Measurements from ENCODE around the gene ARMH1.

ARMH1 gene

DNA sequence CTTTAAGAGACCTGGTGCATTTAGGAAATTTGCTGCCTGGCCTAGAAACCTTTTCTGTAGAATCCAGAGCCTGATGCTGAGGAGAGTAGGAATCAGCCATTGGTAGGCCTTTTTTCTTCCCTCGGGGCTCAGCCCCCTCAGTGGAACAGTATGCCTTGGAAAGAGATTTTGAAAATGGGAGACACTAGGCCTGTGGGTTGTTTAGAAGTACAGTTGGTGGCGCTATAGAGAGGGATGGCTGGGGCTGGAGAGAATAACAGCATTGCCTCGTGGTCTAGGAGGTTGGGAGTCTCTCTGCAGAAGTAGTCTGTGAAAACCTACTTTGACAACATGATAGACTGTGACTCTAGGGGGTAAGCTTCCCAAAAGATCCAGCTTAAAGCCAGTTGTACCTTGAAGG is 73.4 kb downstream of the ARMH1 start:
- TF ChIP-seq EZH2phosphoT487 (IDR thresholded peaks at IDR 0.05; ENCODE audit: borderline replicate concordance) (no peak), CTCF (conservative IDR thresholded peaks at IDR 0.05; ENCODE audit: low read length) (peak; percentile 48)
- Histone ChIP-seq H3K79me2 (ENCODE audit: insufficient read depth, low read length) (peaks cover 57% of the 10 kb centered on the region), H2AFZ (ENCODE audit: low read length) (no peak overlapping the region), H3K9me3 (ENCODE audit: insufficient read depth, low read depth, low read length) (no peaks in the 10 kb centered on the region), H3F3A (ENCODE audit: low read depth) (no peaks in the 10 kb centered on the region), H3K9ac (ENCODE audit: low read depth, low read length, poor library complexity, severe bottlenecking) (peak overlapping the region; percentile 1), H3K4me3 (ENCODE audit: low read length, poor library complexity, severe bottlenecking) (no peak overlapping the region), H4K20me1 (ENCODE audit: insufficient read depth, low read length, poor library complexity, severe bottlenecking) (peaks cover 12% of the 10 kb centered on the region), H3K36me3 (ENCODE audit: insufficient read depth, low read length) (peaks cover 53% of the 10 kb centered on the region), H3K27me3 (ENCODE audit: insufficient read depth, low read length, poor library complexity, severe bottlenecking) (no peaks in the 10 kb centered on the region), H3K4me2 (ENCODE audit: low read depth, low read length, poor library complexity, severe bottlenecking) (no peak overlapping the region), H3K4me1 (ENCODE audit: insufficient read depth, low read length, poor library complexity, severe bottlenecking) (peaks cover 19% of the 10 kb centered on the region), H3K9me2 (replicated peaks; ENCODE audit: low read depth, low read length) (no peaks in the 10 kb centered on the region)

- H3K4me3 ChIP-seq (ENCODE audit: low read length, poor library complexity, severe bottlenecking) = no peak overlapping the region
- H4K20me1 ChIP-seq (ENCODE audit: insufficient read depth, low read length, poor library complexity, severe bottlenecking) = no peaks in the 10 kb centered on the region
- H3K27me3 ChIP-seq (ENCODE audit: insufficient read depth, low read length, poor library complexity, severe bottlenecking) = no peaks in the 10 kb centered on the region
- H3K9me3 ChIP-seq (ENCODE audit: insufficient read depth, low read depth, low read length) = no peaks in the 10 kb centered on the region
- H3F3A ChIP-seq (ENCODE audit: low read depth) = no peaks in the 10 kb centered on the region
- no peaks in the 10 kb centered on the region for H3K4me1 ChIP-seq (ENCODE audit: insufficient read depth, low read length, poor library complexity, severe bottlenecking)
- H3K9me2 ChIP-seq (replicated peaks; ENCODE audit: low read depth, low read length) = no peaks in the 10 kb centered on the region
- H2AFZ ChIP-seq (ENCODE audit: low read length) = no peak overlapping the region
- H3K4me2 ChIP-seq (ENCODE audit: low read depth, low read length, poor library complexity, severe bottlenecking) = no peak overlapping the region
- H3K9ac ChIP-seq (ENCODE audit: low read depth, low read length, poor library complexity, severe bottlenecking) = no peak overlapping the region
- H3K79me2 ChIP-seq (ENCODE audit: insufficient read depth, low read length) = no peaks in the 10 kb centered on the region
- no peak for TF ChIP-seq CTCF (conservative IDR thresholded peaks at IDR 0.05; ENCODE audit: low read length)
- no peak for TF ChIP-seq EZH2phosphoT487 (IDR thresholded peaks at IDR 0.05; ENCODE audit: borderline replicate concordance)
- H3K36me3 ChIP-seq (ENCODE audit: insufficient read depth, low read length) = peaks cover 91% of the 10 kb centered on the region
Observed at GRCh38 chr1:44757420-44757819, 82.9 kb downstream of the ARMH1 start.

GRCh38 chr1:44759077-44759476 is 84.6 kb downstream of the ARMH1 start:
- H3K9me3 ChIP-seq (ENCODE audit: insufficient read depth, low read depth, low read length) = no peaks in the 10 kb centered on the region
- H3F3A ChIP-seq (ENCODE audit: low read depth) = no peaks in the 10 kb centered on the region
- TF ChIP-seq CTCF (conservative IDR thresholded peaks at IDR 0.05; ENCODE audit: low read length) (no peak), EZH2phosphoT487 (IDR thresholded peaks at IDR 0.05; ENCODE audit: borderline replicate concordance) (no peak)
- H4K20me1 ChIP-seq (ENCODE audit: insufficient read depth, low read length, poor library complexity, severe bottlenecking) = no peaks in the 10 kb centered on the region
- peaks cover 92% of the 10 kb centered on the region; the same call in 1 of the 2 replicates for H3K36me3 ChIP-seq (ENCODE audit: insufficient read depth, low read length)
- no peaks in the 10 kb centered on the region for H3K79me2 ChIP-seq (ENCODE audit: insufficient read depth, low read length)
- H3K9me2 ChIP-seq (replicated peaks; ENCODE audit: low read depth, low read length) = no peaks in the 10 kb centered on the region
- no peaks in the 10 kb centered on the region for H3K4me1 ChIP-seq (ENCODE audit: insufficient read depth, low read length, poor library complexity, severe bottlenecking)
- no peak overlapping the region for H2AFZ ChIP-seq (ENCODE audit: low read length)
- no peak overlapping the region for H3K9ac ChIP-seq (ENCODE audit: low read depth, low read length, poor library complexity, severe bottlenecking)
- no peak overlapping the region for H3K4me2 ChIP-seq (ENCODE audit: low read depth, low read length, poor library complexity, severe bottlenecking)
- H3K4me3 ChIP-seq (ENCODE audit: low read length, poor library complexity, severe bottlenecking) = no peak overlapping the region
- H3K27me3 ChIP-seq (ENCODE audit: insufficient read depth, low read length, poor library complexity, severe bottlenecking) = no peaks in the 10 kb centered on the region
